GM19467 (cell line): Measurements from ENCODE around the gene RNF130.

Source experiments
- ATAC-seq: cut with Tn5 transposase; IDR thresholded peaks from one replicate; pipeline ENCODE4 v1.9.1; 2021; ENCODE audit warnings: mild to moderate bottlenecking, moderate library complexity; ENCODE audit not compliant: unreplicated experiment

Gene RNF130

GRCh38 chr5:180071531-180072255 lies at the start of gene RNF130:
RNF130 (minus strand) TSS chr5:180071759; CDS start chr5:180071702, 57 bp downstream.
- no peak for ATAC-seq

- no peak for ATAC-seq
These were observed 48.9 kb upstream of the RNF130 start for GRCh38 chr5:180120237-180121101.

- no peak for ATAC-seq
These were observed 48.3 kb upstream of the RNF130 start for GRCh38 chr5:180119903-180120236.

- no peak for ATAC-seq
These were observed 47.7 kb upstream of the RNF130 start for GRCh38 chr5:180119031-180119902.

- no peak for ATAC-seq
These were observed 46.8 kb upstream of the RNF130 start for GRCh38 chr5:180118391-180118791.

- ATAC-seq: no peak
These were observed 45.6 kb upstream of the RNF130 start for GRCh38 chr5:180117000-180117725.

GRCh38 chr5:180116077-180116999 lies 44.8 kb upstream of the RNF130 start:
- ATAC-seq: no peak

- no peak for ATAC-seq
These were observed 43.9 kb upstream of the RNF130 start for GRCh38 chr5:180115326-180116076.

- ATAC-seq: no peak
These were observed 42.9 kb upstream of the RNF130 start for GRCh38 chr5:180114304-180115003.

GRCh38 chr5:180113660-180114303 lies 42.2 kb upstream of the RNF130 start:
- no peak for ATAC-seq

- ATAC-seq: no peak
These were observed 40.8 kb upstream of the RNF130 start for GRCh38 chr5:180112181-180112861.

- no peak for ATAC-seq
These were observed 39.9 kb upstream of the RNF130 start for GRCh38 chr5:180111273-180112002.

- ATAC-seq: no peak
These were observed 38.4 kb upstream of the RNF130 start for GRCh38 chr5:180109920-180110319.

- ATAC-seq: no peak
These were observed 35.4 kb upstream of the RNF130 start for GRCh38 chr5:180107005-180107404.

GRCh38 chr5:180105827-180106312 lies 34.3 kb upstream of the RNF130 start:
- no peak for ATAC-seq

- ATAC-seq: no peak
These were observed 32.6 kb upstream of the RNF130 start for GRCh38 chr5:180104168-180104530.
